Endothelial cell of umbilical vein (primary cell): ENCODE data around the gene SP9. TPM values are rescaled to one million over a fixed set of nuclear protein-coding genes. Genes with fewer than 3 reads are reported as not detected.

Source experiments
- BruUV-seq: library from RNA; stranded (reverse); fragments of 400-500 nt; replicated peaks from 2 replicates; lab custom pipeline; 2021; lab: Mats Ljungman, UMichigan
- CTCF ChIA-PET: fragments of 300-600, 350-600 bp; sonication (Branson Sonifier 250); formaldehyde crosslinking; loops from one replicate; lab custom pipeline; 2021; ENCODE audit warnings: antibody characterized with exemption, inconsistent platforms; lab: Charles Lee
- POLR2A ChIA-PET: fragments of 300-600, 350-600 bp; sonication (Branson Sonifier 250); formaldehyde crosslinking; loops from one replicate; lab custom pipeline; 2021; ENCODE audit warnings: antibody characterized with exemption, inconsistent platforms; lab: Charles Lee
- DNase-seq: peaks from one replicate; pipeline ENCODE4 v3.0.0-alpha.2; 2011; ENCODE audit warnings: low read depth, low spot score
- FAIRE-seq: peaks from 2 replicates; lab custom pipeline; 2011; peaks lifted over from hg19 to GRCh38; lab: Jason Lieb, UNC
- H2AFZ ChIP-seq: 2 replicates; pipeline ENCODE4 v1.6.0; 2012; ENCODE audit warnings: low read depth, low read length, control low read depth, inconsistent platforms
- H3K27ac ChIP-seq: 2 replicates; pipeline ENCODE4 v1.5.1; 2011; ENCODE audit warnings: low read depth, mild to moderate bottlenecking, control low read depth, low read length, moderate library complexity; ENCODE audit not compliant: insufficient read depth
- H3K27me3 ChIP-seq, 2 experiments: 2 replicates each; pipeline versions ENCODE4 v1.6.0 to v1.6.1; 2011; ENCODE audit warnings: low read length in 2 of 2, mixed read lengths in 1 of 2; ENCODE audit not compliant: control insufficient read depth in 2 of 2, insufficient read depth in 2 of 2
- H3K36me3 ChIP-seq, 2 experiments: 2 replicates in 1 of 2; 3 replicates in 1 of 2; pipeline ENCODE4 v1.5.1; 2011; ENCODE audit warnings: low read length in 2 of 2, mild to moderate bottlenecking in 1 of 2, moderate library complexity in 1 of 2; ENCODE audit not compliant: control insufficient read depth in 2 of 2, insufficient read depth in 2 of 2; ENCODE audit errors: extremely low read depth in 1 of 2
- H3K4me1 ChIP-seq: 3 replicates; pipeline ENCODE4 v1.5.1; 2011; ENCODE audit warnings: mild to moderate bottlenecking, low read length; ENCODE audit not compliant: control insufficient read depth, insufficient read depth; ENCODE audit errors: extremely low read depth
- H3K4me2 ChIP-seq: 2 replicates; pipeline ENCODE4 v1.6.1; 2011; ENCODE audit warnings: low read length, control low read depth, mixed read lengths; ENCODE audit not compliant: insufficient read depth
- H3K4me3 ChIP-seq, 3 experiments: fragments of 200-600 bp in 1 of 3; sonication (generic), shearing (Covaris generic) in 1 of 3; replicated peaks in 1 of 3; 2 replicates each; pipeline ENCODE4 v1.5.1; 2011 to 2016; ENCODE audit warnings: control low read depth in 3 of 3, low read length in 3 of 3, mild to moderate bottlenecking in 2 of 3, inconsistent platforms in 1 of 3, low read depth in 1 of 3, moderate library complexity in 1 of 3; ENCODE audit not compliant: insufficient read depth in 1 of 3
- H3K79me2 ChIP-seq: 2 replicates; pipeline ENCODE4 v1.6.0; 2012; ENCODE audit warnings: low read length, inconsistent platforms; ENCODE audit not compliant: control insufficient read depth, insufficient read depth
- H3K9ac ChIP-seq: replicated peaks from 2 replicates; pipeline ENCODE3; 2011; ENCODE audit warnings: low read length, control low read depth; ENCODE audit not compliant: insufficient read depth; ENCODE audit errors: extremely low read depth
- H3K9me1 ChIP-seq: replicated peaks from 3 replicates; pipeline ENCODE4 v1.6.0; 2011; ENCODE audit warnings: mild to moderate bottlenecking, low read length; ENCODE audit not compliant: control insufficient read depth, insufficient read depth; ENCODE audit errors: extremely low read depth
- H3K9me3 ChIP-seq: replicated peaks from 2 replicates; pipeline ENCODE4 v1.5.1; 2012; ENCODE audit warnings: low read length, inconsistent platforms; ENCODE audit not compliant: control insufficient read depth, insufficient read depth
- H4K20me1 ChIP-seq: replicated peaks from 2 replicates; pipeline ENCODE3; 2011; ENCODE audit warnings: mild to moderate bottlenecking, low read length; ENCODE audit not compliant: control insufficient read depth, insufficient read depth; ENCODE audit errors: extremely low read depth
- EZH2 ChIP-seq: IDR thresholded peaks from 2 replicates; pipeline ENCODE4 v1.6.1; 2012; ENCODE audit warnings: borderline replicate concordance, low read depth, mild to moderate bottlenecking, moderate library complexity, low read length, inconsistent platforms; ENCODE audit not compliant: severe bottlenecking
- JUN ChIP-seq: IDR thresholded peaks from 2 replicates; pipeline ENCODE4 v1.6.1; 2011; ENCODE audit warnings: borderline replicate concordance, low read depth; ENCODE audit not compliant: insufficient read length, insufficient read depth
- POLR2A ChIP-seq: IDR thresholded peaks from 2 replicates; pipeline ENCODE4 v1.6.1; 2012; ENCODE audit warnings: low read depth, mild to moderate bottlenecking, control low read depth, low read length
- dilution Hi-C: fragments of 300-500 bp; cut with MboI; formaldehyde crosslinking; loops from one replicate; pipeline ENCODE4 v1.15.0; 2019; ENCODE audit warnings: low sequenced_read_pairs; ENCODE audit not compliant: extremely low pct_ligation_motif_present
- intact Hi-C: fragments of 100-400 bp; cut with micrococcal nuclease; formaldehyde crosslinking; loops from one replicate; pipeline ENCODE4 v1.10.0; 2022
- polyA plus RNA-seq, 4 experiments: library from polyadenylated mRNA; depleted of rRNA in 3 of 4; stranded (reverse) in 3 of 4; unstranded in 1 of 4; fragments of >200 nt; gene quantifications; 2 replicates each; pipeline versions ENCODE4 v1.2.1 to v1.2.3, GENCODE V29; 2011 to 2012; ENCODE audit warnings: missing spikeins in 1 of 4
- total RNA-seq: library from RNA; stranded (reverse); gene quantifications from 2 replicates; pipeline ENCODE4 v1.2.3, GENCODE V29; 2021

The SP9 gene
- total and polyA plus RNA-seq, 2 donors (not counting 3 experiments of a cell fraction or from before 2014, with no cell fraction given), result not detected

DNA sequence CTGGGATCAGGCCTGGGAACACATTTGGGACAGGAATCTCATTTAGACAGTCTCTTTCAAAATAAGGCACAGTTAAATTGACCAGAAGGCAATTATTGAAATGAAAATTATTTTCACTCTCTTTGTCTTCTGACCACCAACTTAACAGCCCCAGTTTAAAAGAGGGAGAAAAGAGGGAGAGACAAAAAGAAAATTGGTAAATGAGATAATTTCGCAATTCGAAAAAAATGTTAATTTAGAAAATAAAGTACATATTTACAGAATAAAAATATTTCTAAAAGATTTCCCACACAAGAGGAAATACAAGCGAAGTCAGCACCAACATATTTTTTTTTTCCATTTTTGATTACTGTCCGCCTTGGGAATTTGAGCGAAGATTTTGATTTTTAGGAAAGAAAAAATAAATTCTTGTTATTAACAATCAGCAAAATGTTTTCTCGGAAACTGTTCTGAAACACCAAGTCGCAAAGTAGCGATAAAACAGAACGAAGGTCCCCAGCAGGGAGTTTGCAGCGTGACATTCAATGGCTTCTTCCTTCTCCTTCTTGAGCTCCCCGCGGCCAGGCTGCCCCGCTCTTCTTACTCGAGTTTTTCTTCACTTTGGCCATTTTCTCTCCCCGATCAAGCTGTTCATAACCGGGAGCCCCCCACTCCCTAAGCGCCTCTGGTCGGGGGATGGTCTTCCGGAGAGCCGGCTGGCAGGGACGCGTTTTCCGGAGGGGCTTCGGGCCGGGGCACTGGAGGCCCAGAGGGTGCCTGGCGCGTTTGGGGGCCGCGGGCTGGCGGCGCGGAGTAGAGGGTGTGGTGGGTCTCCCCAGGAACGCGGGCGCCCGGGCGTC lies 5.0 kb downstream of the SP9 start:
- no peak overlapping the region for H3K9ac ChIP-seq
- H4K20me1 ChIP-seq, result no peaks in the 10 kb centered on the region
- ChIA-PET POLR2A (no interaction called here), CTCF (interaction anchor here (2.9 kb wide), 1 partner anchor 938 kb away, joined by 84 read pairs; no protein-coding TSS in a partner anchor)
- TF ChIP-seq JUN (no peak), EZH2 (peak; percentile 64)
- dilution Hi-C loops, result no loop called here
- no peaks in the 10 kb centered on the region for H3K36me3 ChIP-seq
- H3K4me2 ChIP-seq, result no peak overlapping the region
- FAIRE-seq (peak; percentile 24), DNase-seq (no peak)
- H2AFZ ChIP-seq, result no peak overlapping the region
- peaks cover 85 to 99% of the 10 kb centered on the region in 2 experiments for H3K27me3 ChIP-seq
- H3K9me1 ChIP-seq, result no peaks in the 10 kb centered on the region
- peaks cover 38% of the 10 kb centered on the region for H3K4me1 ChIP-seq
- H3K9me3 ChIP-seq, result no peaks in the 10 kb centered on the region
- BruUV-seq, result no TSS peak
- no peaks in the 10 kb centered on the region for H3K79me2 ChIP-seq
- intact Hi-C loops, result loop anchor here (1.0 to 5.0 kb wide), 6 partner anchors 7 to 1312 kb away; partner anchors contain the start of gene OLA1
- no peak overlapping the region for H3K27ac ChIP-seq
- no peak overlapping the region for H3K4me3 ChIP-seq

DNA sequence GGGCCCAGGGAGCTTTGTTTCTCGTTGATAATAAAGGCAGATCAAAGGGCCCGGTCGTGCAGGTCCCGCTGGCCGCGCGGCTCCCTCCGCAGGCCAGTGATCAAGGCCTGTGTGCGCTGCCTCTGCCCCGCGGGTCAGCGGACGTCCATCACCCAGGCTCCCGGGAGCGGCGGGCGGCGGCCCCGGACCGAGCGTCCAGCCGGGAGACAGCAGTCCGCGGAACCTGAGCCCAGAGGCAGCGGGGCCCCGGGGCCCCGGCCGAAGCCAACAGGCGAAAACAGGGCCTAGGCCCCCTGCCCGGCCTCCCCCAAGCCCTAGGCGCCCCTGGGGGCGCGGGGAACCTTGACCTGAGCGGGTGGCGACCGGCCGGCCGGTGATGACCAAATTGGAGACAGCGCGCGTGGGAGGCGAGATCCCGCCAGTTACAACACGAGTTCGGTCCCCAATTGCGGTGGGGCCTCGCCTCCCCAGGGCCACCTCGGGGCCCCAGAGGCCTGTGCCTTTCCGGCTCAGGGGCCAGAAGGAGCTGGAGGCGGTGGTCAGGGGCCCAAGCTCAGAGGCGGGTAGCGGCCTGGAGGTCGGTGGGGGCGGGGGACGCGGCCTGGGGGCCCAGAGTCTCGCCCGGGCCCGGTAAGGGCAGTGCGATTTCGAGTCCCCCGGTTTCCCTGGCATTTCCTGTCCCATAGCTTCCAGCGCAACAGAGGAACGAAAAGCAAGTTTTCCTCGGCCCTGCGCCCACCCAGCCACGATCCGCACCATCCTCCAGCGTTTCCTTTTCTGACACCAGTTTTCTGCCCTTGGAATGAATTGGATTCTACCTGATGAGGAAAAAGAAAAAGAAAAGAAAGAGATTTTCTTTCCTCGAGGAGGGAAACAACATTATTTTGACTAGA lies 5.9 kb downstream of the SP9 start:
- Histone ChIP-seq H3K9me1 (no peaks in the 10 kb centered on the region), H4K20me1 (no peaks in the 10 kb centered on the region), H2AFZ (no peak overlapping the region), H3K4me1 (peaks cover 32% of the 10 kb centered on the region), H3K36me3 (no peaks in the 10 kb centered on the region), H3K27ac (no peak overlapping the region), H3K27me3 (peaks cover 78 to 92% of the 10 kb centered on the region in 2 experiments), H3K79me2 (no peaks in the 10 kb centered on the region), H3K4me3 (no peak overlapping the region), H3K9ac (no peak overlapping the region), H3K9me3 (no peaks in the 10 kb centered on the region), H3K4me2 (no peak overlapping the region)
- BruUV-seq, result no TSS peak
- TF ChIP-seq EZH2 (peak; percentile 98), POLR2A (no peak)
- POLR2A ChIA-PET, result interaction anchor here (0.7 kb wide), 1 partner anchor 194 kb away, joined by 4 read pairs; no protein-coding TSS in a partner anchor
- FAIRE-seq, result no peak
- dilution Hi-C loops, result no loop called here
- no peak for DNase-seq
- CTCF ChIA-PET, result interaction anchor here (0.6 to 2.9 kb wide), 44 partner anchors 9 to 1519 kb away, joined by 3 to 84 read pairs (median 4); partner anchors contain the start of genes OLA1 and SP3
- intact Hi-C loops, result loop anchor here (1.0 to 5.0 kb wide), 11 partner anchors 8 to 1313 kb away; no protein-coding TSS in a partner anchor
